COR-L47 (cell line): ENCODE measurements around the gene ZNF677.

Experiments
- DNase-seq: peaks from one replicate; lab custom pipeline; 2025; lab: John Stamatoyannopoulos, UW

ZNF677 gene

DNA sequence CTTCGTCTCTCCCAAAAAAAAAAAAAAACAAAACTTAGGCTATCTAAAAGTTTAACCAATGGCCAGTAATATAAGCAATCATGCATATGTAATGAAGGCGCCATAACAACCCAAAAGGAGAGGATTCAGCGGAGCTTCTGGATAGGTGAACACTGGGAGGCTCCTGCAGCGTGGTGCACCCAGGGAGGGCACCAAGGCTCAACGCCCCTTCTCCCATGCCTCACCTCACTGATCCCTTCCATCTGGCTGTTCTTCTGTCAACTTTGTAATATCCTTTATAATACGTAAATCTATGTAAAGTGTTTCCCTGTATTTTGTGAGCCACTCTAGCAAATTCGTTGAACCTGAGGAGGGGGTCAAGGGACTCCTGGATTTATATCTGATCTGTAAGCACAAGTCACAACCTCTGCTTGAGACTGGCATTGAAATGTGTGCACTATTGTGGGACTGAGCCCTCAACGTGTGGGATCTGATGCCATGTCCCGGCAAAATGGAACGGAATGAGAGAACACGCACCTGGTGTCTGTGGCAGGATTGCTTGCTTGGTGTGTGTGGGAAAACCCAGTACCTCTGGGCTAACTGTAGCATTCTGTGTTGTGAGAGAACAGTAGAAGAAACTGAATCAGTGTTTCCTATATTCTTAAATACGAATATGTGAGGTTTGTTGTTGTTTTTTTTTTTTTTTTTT lies 61.0 kb downstream of the ZNF677 start:
- no peak for DNase-seq

DNA sequence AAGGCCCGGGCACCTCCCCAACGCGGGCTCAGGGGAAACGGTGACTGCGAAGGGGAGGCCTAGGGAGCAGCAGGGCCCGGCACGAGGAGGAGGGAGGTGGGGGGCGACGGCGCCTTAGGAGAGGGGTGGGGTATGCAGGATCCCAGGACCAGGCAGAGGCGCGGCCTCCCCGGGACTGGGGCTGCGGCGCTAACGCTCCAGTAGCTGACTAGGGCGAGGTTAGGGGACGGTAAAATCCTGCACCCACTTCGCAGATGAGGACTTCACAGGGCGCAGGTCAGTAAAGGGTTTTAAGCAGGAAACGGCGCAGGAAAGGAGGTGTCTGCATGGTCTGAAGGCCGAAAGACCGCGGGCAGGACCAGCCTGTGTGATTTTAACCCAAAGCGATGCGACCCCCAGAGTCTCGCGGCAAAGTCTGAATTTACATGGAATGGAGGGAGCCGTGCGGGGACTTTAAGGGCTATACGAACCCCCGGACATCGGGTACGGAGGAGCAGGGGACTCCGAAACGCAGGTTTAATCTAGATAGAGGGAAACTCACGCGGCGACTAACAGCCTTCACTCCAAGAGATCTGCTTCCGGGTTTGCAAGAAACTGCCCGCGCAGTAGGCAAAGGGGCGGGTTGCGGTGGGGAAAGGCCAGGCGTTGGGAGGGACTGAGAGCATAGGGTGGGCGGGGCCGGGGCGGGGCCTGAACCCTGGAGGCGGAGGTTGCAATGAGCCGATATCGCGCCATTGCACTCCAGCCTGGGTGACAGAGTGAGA lies 61.7 kb downstream of the ZNF677 start, which contains the start of gene ZNF665:
Gene ZNF665, minus strand, starts transcription at position 588 of the 764 bp plus-strand sequence. CDS start 10,460 bp downstream, outside the sequence.
- peak; percentile 76 for DNase-seq

GRCh38 chr19:53190253-53190652 lies 64.4 kb downstream of the ZNF677 start:
- DNase-seq = no peak

DNA sequence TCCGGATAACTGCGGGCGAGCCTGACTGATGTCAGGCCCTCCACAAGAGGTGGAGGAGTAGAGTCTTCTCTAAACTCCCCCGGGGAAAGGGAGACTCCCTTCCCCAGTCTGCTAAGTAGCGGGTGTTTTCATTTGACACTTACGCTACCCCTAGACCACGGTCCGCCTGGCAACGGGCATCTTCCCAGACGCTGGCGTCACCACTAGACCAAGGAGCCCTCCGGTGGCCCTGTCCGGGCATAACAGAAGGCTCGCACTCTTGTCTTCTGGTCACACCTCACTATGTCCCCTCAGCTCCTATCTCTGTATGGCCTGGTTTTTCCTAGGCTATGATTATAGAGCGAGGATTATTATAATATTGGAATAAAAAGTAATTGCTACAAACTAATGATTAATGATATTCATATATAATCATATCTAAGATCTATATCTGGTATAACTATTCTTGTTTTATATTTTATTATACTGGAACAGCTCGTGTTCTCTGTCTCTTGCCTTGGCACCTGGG lies 64.9 kb downstream of the ZNF677 start:
- DNase-seq = peak; percentile 1
